CD4-positive, alpha-beta memory T cell (primary cell): ENCODE measurements around the gene ZNF280C. TPM values are rescaled to one million over a fixed set of nuclear protein-coding genes. Genes with fewer than 3 reads are reported as not detected.

Experiments
- CTCF ChIA-PET: fragments of 350-600 bp; sonication (Branson Sonifier 250); formaldehyde crosslinking; loops from one replicate; lab custom pipeline; 2021; ENCODE audit warnings: inconsistent platforms; ENCODE audit not compliant: partially characterized antibody; lab: Charles Lee
- POLR2A ChIA-PET: fragments of 350-600 bp; sonication (Branson Sonifier 250); formaldehyde crosslinking; loops from one replicate; lab custom pipeline; 2021; ENCODE audit not compliant: partially characterized antibody; lab: Charles Lee
- DNase-seq, 5 donors: peaks; one replicate each; pipeline versions ENCODE4 v3.0.0 to v3.0.0-alpha.2; 2020 to 2022; ENCODE audit warnings: mixed read lengths in 1 of 5
- H3K27ac ChIP-seq: one replicate; pipeline ENCODE4 v1.7.0; 2013; ENCODE audit warnings: low read depth, low read length
- H3K27me3 ChIP-seq: 2 replicates; pipeline ENCODE4 v1.7.0; 2013; ENCODE audit warnings: mild to moderate bottlenecking, low read length, moderate library complexity; ENCODE audit not compliant: insufficient read depth
- H3K36me3 ChIP-seq: 2 replicates; pipeline ENCODE4 v1.7.0; 2013; ENCODE audit warnings: mild to moderate bottlenecking, low read length, moderate library complexity; ENCODE audit not compliant: insufficient read depth
- H3K4me1 ChIP-seq: 2 replicates; pipeline ENCODE4 v1.7.0; 2013; ENCODE audit warnings: mild to moderate bottlenecking, low read length, moderate library complexity; ENCODE audit not compliant: insufficient read depth
- H3K4me3 ChIP-seq, 2 donors: one replicate each; pipeline ENCODE4 v1.7.0; 2013; ENCODE audit warnings: low read length in 2 of 2, mild to moderate bottlenecking in 1 of 2
- H3K9me3 ChIP-seq, 2 donors: one replicate each; pipeline ENCODE4 v1.7.0; 2013; ENCODE audit warnings: low read length in 2 of 2, control low read depth in 1 of 2; ENCODE audit not compliant: control insufficient read depth in 1 of 2
- H3K27ac Mint-ChIP-seq, 7 donors: one replicate each; pipeline ENCODE4 v1.8.0; 2020 to 2021; ENCODE audit warnings: mixed read lengths in 7 of 7, mild to moderate bottlenecking in 6 of 7, inconsistent platforms in 3 of 7, moderate library complexity in 3 of 7
- H3K27me3 Mint-ChIP-seq, 2 donors: one replicate each; pipeline ENCODE4 v1.8.0; 2020 to 2021; ENCODE audit warnings: mixed read lengths in 2 of 2
- H3K36me3 Mint-ChIP-seq, 2 donors: one replicate each; pipeline ENCODE4 v1.8.0; 2020 to 2021; ENCODE audit warnings: mixed read lengths in 2 of 2, inconsistent platforms in 1 of 2, mild to moderate bottlenecking in 1 of 2
- H3K4me1 Mint-ChIP-seq, 4 donors: one replicate each; pipeline ENCODE4 v1.8.0; 2020 to 2021; ENCODE audit warnings: mixed read lengths in 4 of 4, mild to moderate bottlenecking in 1 of 4
- H3K4me3 Mint-ChIP-seq, 8 donors: one replicate each; pipeline ENCODE4 v1.8.0; 2020 to 2021; ENCODE audit warnings: mixed read lengths in 8 of 8, mild to moderate bottlenecking in 7 of 8, moderate library complexity in 6 of 8, inconsistent platforms in 3 of 8
- H3K9me3 Mint-ChIP-seq, 8 donors: one replicate each; pipeline ENCODE4 v1.8.0; 2020 to 2021; ENCODE audit warnings: mixed read lengths in 8 of 8, mild to moderate bottlenecking in 5 of 8, inconsistent platforms in 3 of 8, moderate library complexity in 1 of 8
- intact Hi-C: fragments of 100-400 bp; cut with micrococcal nuclease; formaldehyde crosslinking; loops from one replicate; pipeline ENCODE4 v1.15.1; 2023
- polyA plus RNA-seq, 2 donors: library from polyadenylated mRNA; unstranded; fragments of 300-500 nt; fragmentation: Illumina TruSeq; gene quantifications; one replicate each; pipeline ENCODE4 v1.2.3, GENCODE V29; 2021
- total RNA-seq, 2 experiments: library from RNA; stranded (reverse); gene quantifications; one replicate each; pipeline ENCODE4 v1.2.3, GENCODE V29; 2021

ZNF280C gene
- total and polyA plus RNA-seq, 4 experiments from 2014 or later, result 2.1 to 4.9 (median 3.4) TPM

DNA sequence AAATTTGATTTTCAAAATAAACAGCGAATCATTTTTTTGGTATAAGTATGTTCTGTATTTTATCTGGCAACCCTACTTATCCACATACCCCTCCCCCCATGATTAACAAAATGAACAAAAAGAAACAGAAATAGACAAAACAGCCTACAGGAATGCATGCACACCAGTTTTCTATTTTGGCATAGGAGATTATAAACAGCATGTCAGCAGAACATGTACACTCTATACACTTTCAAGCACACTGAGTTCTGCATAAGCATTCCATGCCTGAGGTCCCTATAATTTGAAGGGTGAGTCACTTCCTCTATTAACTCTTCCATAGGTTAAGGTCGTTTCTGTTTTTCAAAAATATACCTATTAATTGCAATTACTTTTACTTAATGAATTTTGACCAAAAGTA, 28.0 kb upstream of the ZNF280C start:
- H3K27ac Mint-ChIP-seq, result no peak overlapping the region
- CTCF ChIA-PET, result no interaction called here
- Histone ChIP-seq H3K4me3 (no peak overlapping the region), H3K36me3 (no peaks in the 10 kb centered on the region), H3K27ac (no peak overlapping the region), H3K27me3 (no peaks in the 10 kb centered on the region), H3K4me1 (no peaks in the 10 kb centered on the region), H3K9me3 (no peaks in the 10 kb centered on the region)
- POLR2A ChIA-PET, result no interaction called here
- no peak overlapping the region for H3K4me3 Mint-ChIP-seq
- H3K27me3 Mint-ChIP-seq, result no peaks in the 10 kb centered on the region
- intact Hi-C loops, result no loop called here
- H3K36me3 Mint-ChIP-seq, result no peaks in the 10 kb centered on the region
- H3K4me1 Mint-ChIP-seq, result no peaks in the 10 kb centered on the region
- no peak for DNase-seq
- H3K9me3 Mint-ChIP-seq, result peaks cover 0 to 10% (median 0%) of the 10 kb centered on the region in 8 donors

DNA sequence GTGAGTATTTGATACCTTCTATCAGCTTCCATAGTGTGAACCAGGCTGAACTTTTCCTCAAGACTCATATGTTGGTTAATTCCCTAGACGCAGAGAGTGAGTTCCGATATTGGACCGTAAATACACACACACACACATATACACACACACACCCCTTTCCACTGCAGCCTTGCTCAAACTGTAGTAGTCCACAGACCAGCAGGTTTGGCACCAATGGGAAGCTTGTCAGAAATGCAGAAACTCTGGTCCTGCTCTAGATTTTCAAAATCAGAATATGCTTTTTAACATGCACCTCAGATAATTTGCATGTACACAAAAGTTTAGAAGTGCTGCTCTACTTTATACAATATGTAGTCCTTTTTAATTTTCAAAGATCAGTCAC, 27.6 kb upstream of the ZNF280C start:
- Histone ChIP-seq H3K4me3 (no peak overlapping the region), H3K36me3 (no peaks in the 10 kb centered on the region), H3K27me3 (no peaks in the 10 kb centered on the region), H3K9me3 (no peaks in the 10 kb centered on the region), H3K4me1 (no peaks in the 10 kb centered on the region), H3K27ac (no peak overlapping the region)
- Mint-ChIP-seq H3K27me3 (no peaks in the 10 kb centered on the region), H3K27ac (no peak overlapping the region), H3K4me1 (no peaks in the 10 kb centered on the region), H3K36me3 (no peaks in the 10 kb centered on the region), H3K4me3 (no peak overlapping the region), H3K9me3 (peaks cover 0 to 10% (median 4%) of the 10 kb centered on the region in 8 donors)
- intact Hi-C loops, result no loop called here
- CTCF ChIA-PET, result no interaction called here
- DNase-seq, result no peak
- POLR2A ChIA-PET, result no interaction called here

DNA sequence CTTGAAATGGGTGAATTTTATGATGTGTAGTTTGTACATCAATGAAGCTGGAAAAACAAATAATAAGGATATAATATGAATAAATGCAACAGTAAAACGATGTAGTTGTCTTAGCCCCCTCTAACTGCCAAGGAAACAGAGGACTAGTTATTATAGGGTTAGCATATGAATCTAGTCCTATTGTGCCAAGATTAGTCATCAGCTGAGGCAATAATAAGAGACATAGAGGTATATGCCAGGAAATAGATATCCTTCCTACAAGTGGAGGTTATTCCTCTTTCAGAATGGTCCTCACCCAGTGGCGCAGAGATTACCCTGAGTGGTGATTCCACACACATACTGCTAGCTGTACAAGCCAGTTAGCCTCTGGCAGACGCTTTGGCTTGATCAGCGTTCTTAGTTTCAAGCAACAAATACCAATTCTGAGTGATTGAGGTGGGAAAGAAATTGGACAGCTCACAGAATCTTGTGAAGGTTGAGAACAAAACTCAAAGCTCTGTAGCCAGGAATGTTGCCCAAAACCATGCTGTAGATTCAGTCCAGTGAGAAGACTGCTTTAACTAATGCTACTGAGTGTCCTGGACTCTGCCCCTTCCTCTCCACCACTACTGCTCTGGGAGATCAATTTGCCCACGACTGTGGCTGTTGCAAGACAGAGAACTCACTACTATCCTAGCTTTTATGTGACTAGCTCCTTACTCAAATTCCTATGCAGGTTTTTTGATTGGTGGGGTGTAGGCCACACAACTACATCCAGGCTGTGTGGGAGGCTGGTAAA, 27.0 kb upstream of the ZNF280C start:
- ChIA-PET CTCF (interaction anchor here (0.6 kb wide), 1 partner anchor 620 kb away, joined by 3 read pairs; no protein-coding TSS in a partner anchor), POLR2A (no interaction called here)
- H3K4me1 ChIP-seq, result no peaks in the 10 kb centered on the region
- no peaks in the 10 kb centered on the region for H3K27me3 ChIP-seq
- no peak for DNase-seq
- H3K4me3 ChIP-seq, result no peak overlapping the region
- Mint-ChIP-seq H3K27me3 (no peaks in the 10 kb centered on the region), H3K36me3 (no peaks in the 10 kb centered on the region), H3K9me3 (peaks cover 0 to 10% (median 4%) of the 10 kb centered on the region in 8 donors), H3K4me1 (no peaks in the 10 kb centered on the region), H3K27ac (no peak overlapping the region), H3K4me3 (no peak overlapping the region)
- no peak overlapping the region for H3K27ac ChIP-seq
- no peaks in the 10 kb centered on the region for H3K9me3 ChIP-seq
- no peaks in the 10 kb centered on the region for H3K36me3 ChIP-seq
- intact Hi-C loops, result no loop called here

DNA sequence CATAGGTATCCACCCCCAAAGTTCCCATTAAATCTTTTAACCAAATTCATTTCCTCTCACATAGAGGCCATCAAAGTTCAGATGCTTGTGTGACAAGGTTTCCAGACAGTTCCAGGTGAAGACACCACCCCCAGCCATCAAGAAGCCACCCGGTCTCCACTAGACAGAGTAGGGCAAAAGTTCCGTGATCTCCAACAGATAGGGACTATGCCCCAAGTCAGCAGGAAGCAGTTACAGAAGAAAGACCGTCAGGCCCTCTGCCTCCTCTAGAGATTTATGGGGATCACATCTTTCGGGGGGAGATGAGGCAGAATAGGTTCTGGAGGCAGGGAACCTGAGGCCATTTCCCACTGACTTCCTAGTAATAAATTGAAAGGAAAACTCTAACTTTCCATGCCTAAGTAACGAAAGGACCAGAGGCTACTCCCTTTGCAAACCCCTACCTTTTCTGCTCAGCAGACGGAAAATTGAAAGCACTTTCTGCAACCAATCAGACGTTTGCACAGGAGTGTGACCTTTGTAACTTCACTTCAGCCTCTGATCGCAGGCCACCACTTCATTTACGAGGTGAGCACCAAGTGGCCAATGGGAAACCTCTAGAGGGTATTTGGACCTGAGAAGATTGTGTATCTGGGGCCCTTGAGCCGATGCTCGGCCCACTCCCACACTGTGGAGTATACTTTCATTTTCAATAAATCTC, 18.5 kb upstream of the ZNF280C start:
- Histone ChIP-seq H3K27ac (no peak overlapping the region), H3K4me3 (no peak overlapping the region), H3K4me1 (no peaks in the 10 kb centered on the region), H3K27me3 (no peaks in the 10 kb centered on the region), H3K36me3 (no peaks in the 10 kb centered on the region), H3K9me3 (no peaks in the 10 kb centered on the region)
- H3K4me1 Mint-ChIP-seq, result peaks cover 0 to 5% (median under 1%) of the 10 kb centered on the region in 4 donors
- H3K9me3 Mint-ChIP-seq, result peaks cover 0 to 14% (median 4%) of the 10 kb centered on the region in 8 donors
- ChIA-PET POLR2A (no interaction called here), CTCF (no interaction called here)
- no peaks in the 10 kb centered on the region for H3K27me3 Mint-ChIP-seq
- no peak for DNase-seq
- H3K36me3 Mint-ChIP-seq, result no peaks in the 10 kb centered on the region
- peak overlapping the region in 2 of 8 donors; percentile 17 to 66 for H3K4me3 Mint-ChIP-seq
- intact Hi-C loops, result no loop called here
- H3K27ac Mint-ChIP-seq, result no peak overlapping the region

DNA sequence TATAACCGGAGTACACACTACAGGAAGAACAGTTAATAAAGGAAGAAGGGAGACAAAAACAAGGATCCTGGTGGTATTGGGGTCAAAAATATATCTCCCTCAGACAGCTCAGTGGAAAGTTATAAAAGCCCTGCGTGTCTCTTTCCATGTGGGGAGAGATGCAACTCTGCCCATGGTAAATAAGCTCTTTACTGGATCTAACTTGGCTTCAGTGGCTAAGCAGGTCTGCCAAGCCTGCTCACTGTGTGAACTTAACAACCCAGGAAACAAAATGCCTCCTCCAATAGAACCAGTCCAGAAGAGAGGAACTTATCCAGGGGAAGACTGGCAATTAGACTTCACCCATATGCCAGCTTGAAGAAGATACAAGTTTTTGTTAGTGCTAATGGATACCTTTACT, 17.0 kb upstream of the ZNF280C start:
- no peak for DNase-seq
- Histone ChIP-seq H3K27ac (no peak overlapping the region), H3K4me3 (no peak overlapping the region), H3K4me1 (no peaks in the 10 kb centered on the region), H3K36me3 (no peaks in the 10 kb centered on the region), H3K9me3 (no peaks in the 10 kb centered on the region), H3K27me3 (no peaks in the 10 kb centered on the region)
- Mint-ChIP-seq H3K9me3 (peaks cover 0 to 6% (median 1%) of the 10 kb centered on the region in 8 donors), H3K4me3 (no peak overlapping the region), H3K27ac (no peak overlapping the region), H3K36me3 (no peaks in the 10 kb centered on the region), H3K27me3 (no peaks in the 10 kb centered on the region), H3K4me1 (peaks cover 0 to 5% (median under 1%) of the 10 kb centered on the region in 4 donors)
- intact Hi-C loops, result no loop called here
- POLR2A ChIA-PET, result no interaction called here
- CTCF ChIA-PET, result no interaction called here

DNA sequence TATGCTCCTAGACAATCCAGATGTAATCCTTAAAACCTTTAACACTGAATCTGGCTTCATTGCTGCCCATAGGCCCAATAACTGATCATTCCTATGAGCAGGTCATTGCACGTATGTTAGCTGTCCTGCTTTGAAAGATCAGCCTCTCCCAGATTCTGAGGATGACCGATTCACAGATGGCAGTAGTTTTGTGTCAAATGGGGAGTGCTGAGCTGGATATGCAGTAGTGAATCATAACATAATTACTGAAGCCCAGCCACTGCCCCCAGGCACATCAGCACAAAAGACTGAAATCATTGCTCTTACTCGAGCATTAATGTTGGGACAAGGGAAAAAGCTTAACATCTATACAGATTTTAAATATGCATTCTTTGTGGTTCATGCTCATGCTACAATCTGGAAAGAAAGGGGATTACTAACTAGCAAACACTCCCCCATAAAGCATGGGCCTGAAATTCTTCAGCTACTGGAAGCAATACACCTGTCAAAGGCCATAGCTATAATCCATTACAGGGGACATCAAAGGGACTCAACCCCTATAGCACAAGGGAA, 16.4 kb upstream of the ZNF280C start:
- peaks cover 0 to 3% (median 0%) of the 10 kb centered on the region in 8 donors for H3K9me3 Mint-ChIP-seq
- H3K9me3 ChIP-seq, result no peaks in the 10 kb centered on the region
- no peaks in the 10 kb centered on the region for H3K4me1 ChIP-seq
- no peak for DNase-seq
- H3K27ac Mint-ChIP-seq, result no peak overlapping the region
- no peaks in the 10 kb centered on the region for H3K36me3 Mint-ChIP-seq
- no peaks in the 10 kb centered on the region for H3K27me3 ChIP-seq
- no peak overlapping the region for H3K27ac ChIP-seq
- no peak overlapping the region for H3K4me3 ChIP-seq
- H3K27me3 Mint-ChIP-seq, result no peaks in the 10 kb centered on the region
- POLR2A ChIA-PET, result no interaction called here
- CTCF ChIA-PET, result no interaction called here
- intact Hi-C loops, result no loop called here
- H3K4me3 Mint-ChIP-seq, result no peak overlapping the region
- peaks cover 0 to 5% (median under 1%) of the 10 kb centered on the region in 4 donors for H3K4me1 Mint-ChIP-seq
- no peaks in the 10 kb centered on the region for H3K36me3 ChIP-seq

DNA sequence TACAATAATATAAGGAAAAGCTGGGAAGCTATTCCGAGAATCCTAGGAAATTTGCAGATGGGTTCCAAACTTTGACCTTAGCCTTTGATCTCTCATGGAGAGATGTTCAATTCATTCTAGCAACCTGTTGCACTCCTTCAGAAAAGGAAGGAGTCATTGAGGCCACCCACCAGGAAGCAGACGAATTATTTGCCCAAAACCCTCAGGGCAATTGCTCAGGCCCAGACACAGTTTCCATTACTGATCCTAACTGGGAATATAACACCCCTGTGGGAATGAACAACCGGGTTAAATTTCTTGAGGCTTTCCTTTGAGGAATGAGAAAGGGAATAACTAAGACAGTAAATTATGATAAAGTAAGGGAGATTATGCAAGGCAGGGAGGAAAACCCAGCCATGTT, 13.5 kb upstream of the ZNF280C start:
- Mint-ChIP-seq H3K36me3 (no peaks in the 10 kb centered on the region), H3K27me3 (peaks cover 0 to 2% of the 10 kb centered on the region in 2 donors), H3K4me1 (no peaks in the 10 kb centered on the region), H3K4me3 (no peak overlapping the region), H3K9me3 (peaks cover 0 to 3% (median 0%) of the 10 kb centered on the region in 8 donors), H3K27ac (no peak overlapping the region)
- intact Hi-C loops, result no loop called here
- Histone ChIP-seq H3K4me3 (no peak overlapping the region), H3K9me3 (no peaks in the 10 kb centered on the region), H3K36me3 (no peaks in the 10 kb centered on the region), H3K27me3 (no peaks in the 10 kb centered on the region), H3K4me1 (no peaks in the 10 kb centered on the region), H3K27ac (no peak overlapping the region)
- DNase-seq, result no peak
- CTCF ChIA-PET, result no interaction called here
- POLR2A ChIA-PET, result no interaction called here
